NCI-H510A (cell line): ENCODE data around the gene NECAB2.

ENCODE experiments used
- DNase-seq: peaks from one replicate; lab custom pipeline; 2025; lab: John Stamatoyannopoulos, UW

Gene NECAB2

GRCh38 chr16:83967091-83967490 lies 953 bp upstream of the NECAB2 start:
- DNase-seq, result no peak

GRCh38 chr16:83968306-83968851 lies 335 bp downstream of the NECAB2 start:
- DNase-seq, result no peak

DNA sequence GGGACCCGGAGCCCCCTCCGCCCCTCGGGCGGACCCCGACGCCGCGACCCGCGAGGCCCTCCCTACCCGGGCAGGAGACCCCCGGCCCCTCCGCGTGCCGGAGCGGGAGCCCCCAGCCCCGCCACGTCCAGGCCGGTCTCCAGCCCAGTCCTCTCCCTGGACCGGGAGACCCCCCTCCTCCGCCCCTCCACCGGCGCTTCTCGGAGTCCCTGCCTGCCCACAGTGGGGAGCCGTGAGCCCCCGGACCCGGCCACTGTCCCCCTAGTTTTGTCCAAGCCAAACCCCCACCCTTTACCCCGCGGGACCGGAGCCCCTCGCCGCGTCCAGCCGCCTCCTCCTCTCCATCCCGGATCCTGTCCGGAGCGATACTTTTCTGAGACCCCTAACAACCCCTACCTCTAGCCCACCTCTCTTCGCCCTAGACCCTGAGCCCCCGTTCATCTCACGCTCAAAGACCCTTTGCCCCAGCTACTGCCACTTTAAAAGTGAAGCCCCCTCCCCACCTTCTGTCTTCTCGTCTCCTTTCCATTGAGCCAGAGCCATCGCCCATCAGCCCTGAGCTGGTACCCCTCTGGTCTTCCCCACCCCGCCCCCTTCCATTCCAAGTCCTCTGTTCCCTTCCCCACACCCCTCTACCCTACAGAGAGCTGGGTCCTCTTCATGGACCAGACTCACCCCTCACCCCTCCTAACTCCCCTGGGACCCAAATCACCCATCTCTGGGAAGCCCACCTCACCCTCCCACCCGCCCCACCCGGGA lies 1.0 kb downstream of the NECAB2 start:
- no peak for DNase-seq

DNA sequence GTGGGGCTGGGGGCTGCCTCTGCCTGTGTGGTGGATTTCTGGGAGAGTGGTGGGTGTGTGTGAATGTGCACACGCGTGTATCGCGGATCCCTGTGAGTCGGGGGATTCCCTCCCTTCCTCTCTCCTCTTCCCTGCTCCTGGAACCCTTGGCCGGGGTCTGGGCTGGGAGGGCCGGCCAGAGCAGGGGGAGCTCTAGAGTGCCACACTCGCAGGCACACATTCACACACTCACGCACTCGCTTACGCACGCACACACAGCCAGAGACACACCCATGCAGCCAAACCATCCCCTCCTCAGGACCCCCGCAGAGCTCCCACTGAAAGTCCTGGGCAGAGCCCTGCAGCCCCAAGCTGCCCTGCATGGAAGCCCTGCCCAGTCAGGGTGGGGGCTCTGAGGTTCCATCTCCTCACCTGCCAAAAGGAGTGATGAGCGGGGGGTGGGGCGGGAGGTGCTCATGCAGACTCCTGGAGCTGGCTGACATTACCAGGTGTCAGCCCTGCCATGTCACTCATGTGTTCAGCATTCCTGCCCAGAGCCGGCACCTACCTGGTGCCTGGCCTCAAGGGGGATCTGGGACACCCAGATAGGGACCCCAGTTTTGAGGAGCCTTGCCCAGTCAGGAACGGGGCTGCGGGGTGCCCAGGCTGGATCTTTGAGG lies 1.9 kb downstream of the NECAB2 start:
- DNase-seq, result no peak

GRCh38 chr16:83970430-83970815 lies 2.4 kb downstream of the NECAB2 start:
- DNase-seq, result no peak

DNA sequence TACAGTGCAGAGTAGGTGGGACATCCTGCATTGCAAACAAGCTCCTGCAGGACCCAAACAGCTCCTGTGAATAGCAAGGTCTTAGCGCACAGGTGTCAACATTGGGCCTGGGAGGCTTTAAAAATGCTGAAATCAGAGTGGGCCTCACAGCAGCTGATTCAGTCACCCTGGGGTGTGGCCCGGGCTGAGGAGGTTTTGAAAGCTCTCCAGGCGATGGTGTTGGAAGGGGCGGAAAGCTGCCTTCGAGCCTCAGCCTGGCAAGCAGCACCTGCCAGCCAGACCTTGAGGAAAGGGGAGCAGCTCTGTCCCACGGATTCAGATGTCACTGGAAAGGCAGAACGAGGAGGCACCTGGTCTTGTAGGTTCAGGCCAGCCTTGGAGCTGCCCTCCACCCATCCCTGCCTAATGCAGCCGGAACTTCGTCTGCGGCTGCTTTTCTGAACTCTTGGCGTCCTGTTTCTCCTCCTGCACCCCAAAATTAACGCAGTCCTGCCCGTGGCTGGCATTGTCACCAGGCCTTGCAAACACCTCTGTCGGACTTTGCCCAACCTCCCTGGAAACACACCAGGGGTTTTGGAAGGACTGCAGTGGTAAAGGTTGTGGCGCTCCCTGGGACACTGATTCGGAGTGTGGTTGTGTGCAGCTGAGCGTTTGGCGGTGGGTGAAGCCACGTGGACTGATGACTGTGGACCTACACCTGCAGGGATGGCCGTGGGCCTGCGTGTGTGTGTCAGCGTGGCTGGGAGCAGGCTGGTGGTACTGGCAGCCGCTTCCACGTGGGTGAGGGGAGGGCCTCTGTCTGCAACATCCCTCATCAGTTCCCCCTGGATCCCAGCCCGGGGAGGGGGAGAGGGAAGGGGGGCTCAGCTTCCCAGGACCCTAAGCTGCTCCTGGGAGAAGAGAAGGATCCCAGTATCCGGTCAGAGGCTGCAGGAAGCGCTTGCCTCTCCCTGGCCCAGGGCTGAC lies 3.4 kb downstream of the NECAB2 start:
- no peak for DNase-seq

- no peak for DNase-seq
Observed at GRCh38 chr16:83972256-83973008, 4.4 kb downstream of the NECAB2 start.

DNA sequence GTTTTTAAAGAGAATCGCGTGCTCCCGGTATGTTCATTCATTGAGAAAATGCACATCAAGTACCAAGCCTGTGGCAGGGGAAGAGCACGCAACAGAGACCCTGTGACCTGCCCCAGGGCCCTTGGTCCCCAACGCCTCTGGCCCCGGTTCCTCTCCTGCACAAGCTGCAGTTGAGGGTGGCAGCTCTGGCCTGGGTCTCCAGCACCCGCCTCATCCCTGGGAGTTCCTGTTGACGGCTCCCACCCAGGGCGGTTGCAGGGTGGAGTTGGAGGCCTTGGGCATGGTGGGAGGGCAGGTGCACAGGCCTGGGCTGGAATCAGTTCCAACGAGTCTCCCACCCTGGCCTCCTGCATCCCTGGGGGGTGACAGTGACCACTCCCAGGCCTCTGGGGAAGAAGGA lies 5.0 kb downstream of the NECAB2 start:
- no peak for DNase-seq

GRCh38 chr16:83973581-83974385 lies 5.7 kb downstream of the NECAB2 start:
- no peak for DNase-seq

GRCh38 chr16:83974475-83974874 lies 6.4 kb downstream of the NECAB2 start:
- no peak for DNase-seq

GRCh38 chr16:83975590-83976260 lies 7.7 kb downstream of the NECAB2 start:
- no peak for DNase-seq

DNA sequence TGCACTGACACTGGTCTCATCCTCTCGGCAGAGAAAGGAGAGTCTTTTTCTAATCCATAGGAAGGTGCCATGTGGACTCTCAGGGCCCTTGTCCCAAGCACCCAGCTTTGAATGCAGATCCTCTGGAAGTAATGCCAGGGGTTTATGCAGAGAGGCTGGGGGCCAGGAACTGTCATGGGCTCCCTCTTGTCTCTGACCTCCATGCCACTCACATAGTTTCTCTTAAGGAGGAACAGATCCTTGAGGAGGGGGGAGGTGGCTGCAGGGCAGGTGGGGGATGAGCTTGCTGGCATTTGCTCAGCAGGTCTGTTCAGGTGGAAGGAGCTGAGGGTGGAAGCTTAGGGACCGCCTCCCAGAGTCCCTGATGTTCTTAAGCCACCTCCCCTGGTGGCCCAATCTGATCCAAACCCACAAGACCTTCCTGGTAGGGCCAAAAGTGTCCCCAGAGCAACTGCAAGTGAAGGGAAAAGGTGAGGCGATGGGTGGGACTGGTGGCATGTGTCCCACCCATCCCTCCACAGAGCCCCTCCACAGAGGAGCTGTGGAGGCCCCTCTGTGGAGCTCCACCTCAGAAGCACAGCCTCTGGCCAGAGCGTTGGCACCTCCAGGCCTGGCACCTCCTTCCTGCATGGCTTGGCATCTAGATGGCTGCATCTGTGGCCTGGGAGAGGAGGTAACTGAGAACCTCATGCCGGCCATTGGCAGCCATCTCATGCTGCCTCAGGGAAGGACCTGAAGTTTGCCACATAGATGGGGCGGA lies 9.2 kb downstream of the NECAB2 start:
- no peak for DNase-seq

- no peak for DNase-seq
Observed at GRCh38 chr16:83978401-83978904, 10.4 kb downstream of the NECAB2 start.

GRCh38 chr16:83979441-83979840 lies 11.4 kb downstream of the NECAB2 start:
- DNase-seq, result no peak

DNA sequence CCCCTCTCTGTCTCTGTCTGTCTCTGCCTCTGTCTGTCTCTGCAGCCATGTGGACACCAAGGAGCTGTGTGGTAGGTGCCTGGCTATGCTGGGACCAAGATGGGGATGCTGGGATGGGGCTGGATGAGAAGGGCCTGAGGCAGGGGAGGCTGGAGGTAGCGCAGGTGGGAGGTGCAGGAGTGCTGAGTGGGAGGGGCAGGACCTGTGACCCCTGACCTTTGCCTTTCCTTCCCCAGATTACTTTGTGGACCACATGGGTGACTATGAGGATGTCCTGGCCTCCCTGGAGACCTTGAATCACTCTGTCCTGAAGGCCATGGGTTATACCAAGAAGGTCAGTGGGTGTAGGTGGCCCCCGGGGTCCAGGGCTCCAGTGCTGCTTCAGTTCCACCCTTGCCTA lies 12.8 kb downstream of the NECAB2 start:
- DNase-seq, result no peak

DNA sequence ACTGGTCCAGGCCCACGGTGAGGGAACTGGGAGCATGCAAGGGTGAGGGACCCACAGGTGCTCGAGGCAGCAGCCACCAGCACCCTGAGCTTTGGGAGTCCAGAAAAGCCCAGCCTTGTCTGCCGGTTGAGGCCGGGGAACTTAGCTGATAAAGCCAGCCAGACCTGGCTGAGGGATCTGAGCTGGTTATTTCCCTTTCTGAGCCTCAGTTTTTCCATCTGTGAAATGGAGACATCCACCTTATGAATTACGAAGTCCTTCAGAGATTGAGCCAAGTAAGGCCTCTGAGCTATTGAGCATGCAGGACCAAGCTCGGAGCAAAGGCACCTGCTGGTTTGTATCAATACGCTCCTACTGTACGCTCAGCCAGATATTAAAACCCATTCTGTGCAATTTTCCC lies 13.8 kb downstream of the NECAB2 start:
- DNase-seq, result no peak

- no peak for DNase-seq
Observed at GRCh38 chr16:83983491-83983890, 15.4 kb downstream of the NECAB2 start.

GRCh38 chr16:83989300-83989699 lies 21.3 kb downstream of the NECAB2 start:
- DNase-seq, result no peak

- no peak for DNase-seq
Observed at GRCh38 chr16:83990492-83990891, 22.4 kb downstream of the NECAB2 start.
